Omental fat pad (tissue), 4 donors: ENCODE data around the gene PLEKHH1. TPM values are rescaled to one million over a fixed set of nuclear protein-coding genes. Genes with fewer than 3 reads are reported as not detected.

Source experiments
- ATAC-seq: fragments of 150-250 bp; one replicate; pipeline ENCODE4 v1.9.1; 2016; ENCODE audit warnings: mild to moderate bottlenecking, moderate library complexity; ENCODE audit not compliant: low FRiP score
- DNase-seq: peaks from one replicate; pipeline ENCODE4 v3.0.0-alpha.2; 2019; ENCODE audit warnings: low spot score
- CTCF ChIP-seq, 3 donors: fragments of 450-650 bp; IDR thresholded peaks; one replicate each; pipeline ENCODE4 v1.5.1; 2016 to 2017; ENCODE audit warnings: antibody characterized with exemption in 3 of 3, mild to moderate bottlenecking in 3 of 3, moderate library complexity in 2 of 3
- total RNA-seq, 4 donors: library from RNA; depleted of rRNA; stranded (reverse); fragments of >200 nt; gene quantifications; one replicate each; pipeline ENCODE4 v1.1.0, GENCODE V29; 2016

Gene PLEKHH1
- total RNA-seq, 4 donors from 2014 or later = 1.7 to 7.5 (median 5.5) TPM

- ATAC-seq (no peak), DNase-seq (no peak)
- TF ChIP-seq CTCF (IDR thresholded peaks at IDR 0.05) = no peak
These were observed 26.5 kb downstream of the PLEKHH1 start for GRCh38 chr14:67559639-67560038.

- no peak for TF ChIP-seq CTCF (IDR thresholded peaks at IDR 0.05)
- no peak for ATAC-seq
- no peak for DNase-seq
These were observed 29.1 kb downstream of the PLEKHH1 start for GRCh38 chr14:67562025-67562775.

- ATAC-seq (no peak), DNase-seq (no peak)
- TF ChIP-seq CTCF (IDR thresholded peaks at IDR 0.05) = no peak
These were observed 29.7 kb downstream of the PLEKHH1 start for GRCh38 chr14:67562776-67563150.

GRCh38 chr14:67564236-67564635, 31.1 kb downstream of the PLEKHH1 start:
- no peak for TF ChIP-seq CTCF (IDR thresholded peaks at IDR 0.05)
- no peak for DNase-seq
- ATAC-seq = no peak

- DNase-seq (no peak), ATAC-seq (peak; percentile 83)
- TF ChIP-seq CTCF (IDR thresholded peaks at IDR 0.05) = no peak
These were observed 33.8 kb downstream of the PLEKHH1 start for GRCh38 chr14:67566908-67567307.

GRCh38 chr14:67567654-67568053, 34.6 kb downstream of the PLEKHH1 start:
- ATAC-seq = no peak
- no peak for TF ChIP-seq CTCF (IDR thresholded peaks at IDR 0.05)
- DNase-seq = no peak

- no peak for ATAC-seq
- TF ChIP-seq CTCF (IDR thresholded peaks at IDR 0.05) = no peak
- no peak for DNase-seq
These were observed 36.0 kb downstream of the PLEKHH1 start for GRCh38 chr14:67569011-67569650.
